ENCODE results near the gene KLHDC8A. TPM values are rescaled to one million over a fixed set of nuclear protein-coding genes. Genes with fewer than 3 reads are reported as not detected.

KLHDC8A gene
- total and polyA plus RNA-seq, 2 of the 13 experiments (the other 11 are each of a cell fraction or from before 2014, with no cell fraction given): not detected

GRCh38 chr1:205321162-205321958 lies 35.4 kb downstream of the KLHDC8A start, which contains the start of gene NUAK2:
NUAK2 (minus strand) TSS chr1:205321745; CDS start chr1:205321628, 117 bp downstream.
- intact Hi-C loops (cut with micrococcal nuclease; ENCODE audit: unreplicated experiment) (loop anchor here (1.0 kb wide), 2 partner anchors 37 to 48 kb away; no protein-coding TSS in a partner anchor), in situ Hi-C loops (cut with HindIII; ENCODE audit: extremely low pct_ligation_motif_present, low pct_unique_long_range_greater_than_20kb) (loop anchor here (5.0 kb wide), 1 partner anchor 49 kb away; no protein-coding TSS in a partner anchor)
- CTCF ChIA-PET (ENCODE audit: low intra/inter-chr PET ratio, low total read pairs): interaction anchor here (6.6 kb wide), 1 partner anchor 48 kb away, joined by 150 read pairs; no protein-coding TSS in a partner anchor
- H3K79me2 ChIP-seq (ENCODE audit: insufficient read depth, low read length): peaks cover 10% of the 10 kb centered on the region
- peak within 1 kb of the TSS; percentile 90 for H3K4me2 ChIP-seq (ENCODE audit: low read depth, low read length)
- FAIRE-seq (no peak), DNase-seq (ENCODE audit: low spot score) (peak; percentile 85), ATAC-seq (peak; percentile 80)
- peak within 1 kb of the TSS; percentile 59 for H3K9ac ChIP-seq (ENCODE audit: insufficient read depth, low read depth, low read length)
- peaks cover 0 to 14% of the 10 kb centered on the region in 2 experiments; a peak in 3 of 5 replicates for H3K27me3 ChIP-seq (ENCODE audit: control insufficient read depth in 1 of 2, insufficient read depth in 2 of 2, low read length in 2 of 2)
- H3K27ac ChIP-seq (ENCODE audit: extremely low read length, insufficient read depth, low read length): no peak within 1 kb of the TSS
- H4K20me1 ChIP-seq (ENCODE audit: insufficient read depth, low read length): no peaks in the 10 kb centered on the region; the same call in 1 of the 2 replicates
- H3K4me3 ChIP-seq (replicated peaks in 1 of 3; ENCODE audit: insufficient read depth in 1 of 3, low read depth in 2 of 3, low read length in 3 of 3): peak within 1 kb of the TSS; percentile 73 to 90 (median 81)
- no peaks in the 10 kb centered on the region for H3K36me3 ChIP-seq (replicated peaks in 1 of 2; ENCODE audit: control insufficient read depth in 1 of 2, insufficient read depth in 2 of 2, low read length in 2 of 2)
- no TSS peak for BruUV-seq (replicated peaks)
- under 1% methylated on average over 16 of the region's 75 CpGs for WGBS (ENCODE audit: low lambda C conversion rate)
- H3K9me3 ChIP-seq (ENCODE audit: low read length): no peaks in the 10 kb centered on the region
- POLR2A ChIA-PET: interaction anchor here (0.9 to 2.3 kb wide), 5 partner anchors 20 to 48 kb away, joined by 3 to 14 read pairs (median 8); no protein-coding TSS in a partner anchor
- no peak within 1 kb of the TSS for H2AFZ ChIP-seq (ENCODE audit: low read length)
- peaks cover 63% of the 10 kb centered on the region for H3K4me1 ChIP-seq (ENCODE audit: insufficient read depth, low read length)
- TF ChIP-seq ZNF768 (CRISPR knock-in tag; IDR thresholded peaks at IDR 0.05) (peak; percentile 80; the same call in 1 of the 2 replicates), AFF4 (CRISPR knock-in tag; IDR thresholded peaks at IDR 0.05) (no peak), ZNF703 (CRISPR knock-in tag; IDR thresholded peaks at IDR 0.05; ENCODE audit: borderline replicate concordance) (peak; percentile 43; the same call in 1 of the 2 replicates), MYPOP (CRISPR knock-in tag; IDR thresholded peaks at IDR 0.05) (peak; percentile 45; the same call in 1 of the 2 replicates), RBFOX2 (IDR thresholded peaks at IDR 0.05; ENCODE audit: low read depth, low read length) (peak; percentile 81), ZSCAN22 (CRISPR knock-in tag; IDR thresholded peaks at IDR 0.05) (0 out of 2 replicates have a peak, but pooled peaks have one; percentile 21), ZNF337 (CRISPR knock-in tag; IDR thresholded peaks at IDR 0.05; ENCODE audit: borderline replicate concordance, low read depth) (peak; percentile 79; the same call in 1 of the 2 replicates), CEBPB (IDR thresholded peaks at IDR 0.05; ENCODE audit: borderline replicate concordance, low read depth, low read length) (no peak), ZNF543 (CRISPR knock-in tag; IDR thresholded peaks at IDR 0.05) (peak; percentile 64; the same call in 1 of the 2 replicates), SP4 (CRISPR knock-in tag; IDR thresholded peaks at IDR 0.05) (peak; percentile 87), ZNF761 (CRISPR knock-in tag; conservative IDR thresholded peaks at IDR 0.05) (0 out of 2 replicates have a peak, but pooled peaks have one; percentile 31), GMEB1 (CRISPR knock-in tag; IDR thresholded peaks at IDR 0.05; ENCODE audit: borderline replicate concordance) (peak; percentile 73; the same call in 1 of the 2 replicates), GLI4 (CRISPR knock-in tag; IDR thresholded peaks at IDR 0.05; ENCODE audit: borderline replicate concordance) (0 out of 2 replicates have a peak, but pooled peaks have one; percentile 78), DR1 (CRISPR knock-in tag; IDR thresholded peaks at IDR 0.05) (peak; percentile 80)

Data from HepG2 (cell line).